Psoas muscle (tissue), 8 donors: ENCODE results near the gene CES3. TPM values are rescaled to one million over a fixed set of nuclear protein-coding genes. Genes with fewer than 3 reads are reported as not detected.

ENCODE experiments used
- ATAC-seq, 4 donors: fragments of 200-7000 bp; cut with Tn5 transposase; one replicate each; pipeline ENCODE4 v1.9.1; 2020; ENCODE audit warnings: moderate library complexity in 3 of 4, mild to moderate bottlenecking in 2 of 4
- DNase-seq, 2 donors: peaks; one replicate each; pipeline ENCODE4 v3.0.0-alpha.2; 2020
- H3K27ac ChIP-seq: fragments of 200-600 bp; one replicate; pipeline ENCODE4 v1.8.0; 2022
- H3K27me3 ChIP-seq, 3 donors: fragments of 200-600 bp in 1 of 3; one replicate each; pipeline versions ENCODE4 v1.6.1 to v1.8.0; 2013 to 2022; ENCODE audit warnings: low read length in 2 of 3, mild to moderate bottlenecking in 2 of 3, moderate library complexity in 1 of 3; ENCODE audit not compliant: insufficient read depth in 3 of 3
- H3K36me3 ChIP-seq, 2 donors: fragments of 200-600 bp in 1 of 2; one replicate each; pipeline versions ENCODE4 v1.6.1 to v1.8.0; 2013 to 2022; ENCODE audit warnings: low read depth in 1 of 2, mild to moderate bottlenecking in 1 of 2, moderate library complexity in 1 of 2; ENCODE audit not compliant: insufficient read depth in 1 of 2
- H3K4me1 ChIP-seq: fragments of 200-600 bp; one replicate; pipeline ENCODE4 v1.8.0; 2022
- H3K4me3 ChIP-seq: fragments of 200-600 bp; one replicate; pipeline ENCODE4 v1.8.0; 2022; ENCODE audit warnings: mild to moderate bottlenecking
- H3K9me3 ChIP-seq: fragments of 200-600 bp; one replicate; pipeline ENCODE4 v1.8.0; 2022
- CTCF ChIP-seq: fragments of 200-600 bp; IDR thresholded peaks from one replicate; pipeline ENCODE4 v1.8.0; 2022; ENCODE audit warnings: antibody characterized with exemption
- WGBS, 3 donors: extraction: QIAGEN DNeasy Blood & Tissue Kit; methylation state at CpG; one replicate each; pipeline versions ENCODE4 v1.1.6 to v1.1.7; 2013; 5-methylcytosine and 5-hydroxymethylcytosine counted together
- intact Hi-C, 2 donors: fragments of 100-400 bp; cut with DNase I; formaldehyde crosslinking; loops; one replicate each; pipeline versions ENCODE4 v1.11.0 to v1.14.2; 2022
- polyA plus RNA-seq, 3 donors: library from polyadenylated mRNA; stranded (reverse); fragments of 200-250 nt; gene quantifications; one replicate each; pipeline ENCODE4 v1.2.3, GENCODE V29; 2013
- total RNA-seq, 4 donors: library from RNA; stranded (reverse); fragmentation: NEBNext Ultra II Directional in 2 of 4; extraction: Animal tissue kit (Norgen Biotek cat#: 25700) in 2 of 4; gene quantifications; one replicate each; pipeline versions ENCODE4 v1.2.1 to v1.2.4, GENCODE V29; 2021 to 2023
- donor health status: healthy with polysubstance abuse.
- donor health status: DM: no; HTN: no; CAD: no; lungs with moderate emphysema.
- donor health status: Bipolar disorder and iron deficiency.
- donor health status: healthy.
- donor health status: DM: yes; HTN: yes; CAD: no.
- donor health status: DM: no; HTN: no; CAD: no.
- donor health status: DM: no; HTN: no; CAD: no.
- donor health status: DM: yes; HTN: yes; CAD: no.

CES3 gene
- total and polyA plus RNA-seq, 7 donors: 0.48 to 15.2 (median 9.7) TPM

- WGBS, 3 donors: 53 to 72% (median 64%) methylated on average over 4 of the region's 4 CpGs
Measured at GRCh38 chr16:67022531-67023214, 61.6 kb downstream of the CES3 start.

GRCh38 chr16:67023689-67024088, 62.6 kb downstream of the CES3 start:
- no peak overlapping the region for H3K27ac ChIP-seq
- 88 to 96% (median 96%) methylated on average over 1 of the region's 1 CpG for WGBS, 3 donors
- DNase-seq: no peak
- H3K36me3 ChIP-seq: no peaks in the 10 kb centered on the region
- no peak for TF ChIP-seq CTCF
- ATAC-seq: no peak
- no peaks in the 10 kb centered on the region for H3K9me3 ChIP-seq
- intact Hi-C loops: no loop called here
- no peak overlapping the region for H3K4me3 ChIP-seq
- no peaks in the 10 kb centered on the region for H3K27me3 ChIP-seq
- H3K4me1 ChIP-seq: peaks cover 5% of the 10 kb centered on the region

More at GRCh38 chr16:67022531-67023214, 61.6 kb downstream of the CES3 start:
- H3K9me3 ChIP-seq: no peaks in the 10 kb centered on the region
- TF ChIP-seq CTCF: no peak
- no peak overlapping the region for H3K27ac ChIP-seq
- no peaks in the 10 kb centered on the region for H3K27me3 ChIP-seq
- H3K36me3 ChIP-seq: no peaks in the 10 kb centered on the region
- no peak for ATAC-seq
- H3K4me3 ChIP-seq: no peak overlapping the region
- H3K4me1 ChIP-seq: no peaks in the 10 kb centered on the region
- DNase-seq: no peak
- intact Hi-C loops: no loop called here

Other genes with a start within 250 kb of the CES3 start
- gene DYNC1LI2, start 209.7 kb upstream of the CES3 start, total RNA-seq: 10 to 100 TPM; 60.4 to 68.7 (median 64.8) TPM
- gene DYNC1LI2, start 209.7 kb upstream of the CES3 start, polyA plus RNA-seq: 10 to 100 TPM; 30.8 to 76.0 (median 38.3) TPM
- gene TERB1, start 159.7 kb upstream of the CES3 start, total RNA-seq: under 1 TPM in 1 of 4 donors, not detected in 3; 0.26 TPM
- gene TERB1, start 159.7 kb upstream of the CES3 start, polyA plus RNA-seq: not detected
- 10 to 100 TPM; 23.8 to 34.4 (median 30.8) TPM for gene NAE1, start 130.3 kb upstream of the CES3 start, total RNA-seq
- 10 to 100 TPM; 22.7 to 46.1 (median 33.0) TPM for gene NAE1, start 130.3 kb upstream of the CES3 start, polyA plus RNA-seq
- not detected for gene CA7, start 116.9 kb upstream of the CES3 start, total RNA-seq
- gene CA7, start 116.9 kb upstream of the CES3 start, polyA plus RNA-seq: under 1 TPM in 1 of 3 donors, not detected in 2; 0.05 TPM
- 1 to 10 TPM; 3.0 to 5.2 (median 4.3) TPM for gene PDP2, start 80.8 kb upstream of the CES3 start, total RNA-seq
- 1 to 10 TPM; 1.0 to 2.5 (median 2.0) TPM for gene PDP2, start 80.8 kb upstream of the CES3 start, polyA plus RNA-seq
- gene CDH16, start 42.4 kb upstream of the CES3 start, total RNA-seq: 1 to 10 TPM in 1 of 4 donors, under 1 TPM in 1, not detected in 2; 0.53 to 3.3 TPM
- gene CDH16, start 42.4 kb upstream of the CES3 start, polyA plus RNA-seq: under 1 TPM; 0.65 to 0.78 (median 0.75) TPM
- gene RRAD, start 35.7 kb upstream of the CES3 start, total RNA-seq: 1,000 to 10,000 TPM in 1 of 4 donors, 100 to 1,000 TPM in 3; 164 to 2,869 (median 749) TPM
- gene RRAD, start 35.7 kb upstream of the CES3 start, polyA plus RNA-seq: 100 to 1,000 TPM; 168 to 304 (median 293) TPM
- 100 to 1,000 TPM; 145 to 346 (median 248) TPM for gene CIAO2B, start 26.9 kb upstream of the CES3 start, total RNA-seq
- 100 to 1,000 TPM; 431 to 818 (median 460) TPM for gene CIAO2B, start 26.9 kb upstream of the CES3 start, polyA plus RNA-seq
- 10 to 100 TPM; 22.7 to 92.8 (median 57.6) TPM for gene CES2, start 25.8 kb upstream of the CES3 start, total RNA-seq
- 10 to 100 TPM; 12.8 to 22.4 (median 21.6) TPM for gene CES2, start 25.8 kb upstream of the CES3 start, polyA plus RNA-seq
- gene CES4A, start 27.3 kb downstream of the CES3 start, total RNA-seq: 10 to 100 TPM in 2 of 4 donors, 1 to 10 TPM in 2; 6.0 to 41.3 (median 10.4) TPM
- 1 to 10 TPM; 4.2 to 5.5 (median 4.4) TPM for gene CES4A, start 27.3 kb downstream of the CES3 start, polyA plus RNA-seq
- 10 to 100 TPM; 32.2 to 66.1 (median 56.7) TPM for gene CBFB, start 67.9 kb downstream of the CES3 start, total RNA-seq
- gene CBFB, start 67.9 kb downstream of the CES3 start, polyA plus RNA-seq: 10 to 100 TPM; 24.3 to 56.3 (median 51.4) TPM
- gene PHAF1, start 148.7 kb downstream of the CES3 start, total RNA-seq: 10 to 100 TPM; 12.2 to 19.5 (median 15.5) TPM
- 10 to 100 TPM; 12.3 to 60.4 (median 12.4) TPM for gene PHAF1, start 148.7 kb downstream of the CES3 start, polyA plus RNA-seq
- gene B3GNT9, start 189.7 kb downstream of the CES3 start, total RNA-seq: 1 to 10 TPM in 3 of 4 donors, under 1 TPM in 1; 0.69 to 4.1 (median 2.3) TPM
- gene B3GNT9, start 189.7 kb downstream of the CES3 start, polyA plus RNA-seq: 1 to 10 TPM in 1 of 3 donors, under 1 TPM in 2; 0.75 to 1.8 (median 0.86) TPM
- 1 to 10 TPM; 3.9 to 6.7 (median 5.9) TPM for gene TRADD, start 198.6 kb downstream of the CES3 start, total RNA-seq
- gene TRADD, start 198.6 kb downstream of the CES3 start, polyA plus RNA-seq: 10 to 100 TPM in 2 of 3 donors, 1 to 10 TPM in 1; 7.4 to 14.2 (median 10.7) TPM
- gene FBXL8, start 198.7 kb downstream of the CES3 start, total RNA-seq: 1 to 10 TPM; 4.5 to 8.6 (median 5.9) TPM
- 1 to 10 TPM; 5.1 to 8.0 (median 5.9) TPM for gene FBXL8, start 198.7 kb downstream of the CES3 start, polyA plus RNA-seq
- 10 to 100 TPM; 44.3 to 97.3 (median 57.6) TPM for gene HSF4, start 203.5 kb downstream of the CES3 start, total RNA-seq
- gene HSF4, start 203.5 kb downstream of the CES3 start, polyA plus RNA-seq: 10 to 100 TPM; 15.1 to 47.8 (median 47.4) TPM
- 100 to 1,000 TPM in 2 of 4 donors, 10 to 100 TPM in 2; 53.6 to 114 (median 88.0) TPM for gene NOL3, start 209.3 kb downstream of the CES3 start, total RNA-seq
- 100 to 1,000 TPM in 1 of 3 donors, 10 to 100 TPM in 2; 90.6 to 133 (median 93.9) TPM for gene NOL3, start 209.3 kb downstream of the CES3 start, polyA plus RNA-seq
- gene MATCAP1, start 222.7 kb downstream of the CES3 start, total RNA-seq: 1 to 10 TPM; 5.9 to 8.0 (median 6.6) TPM
- 1 to 10 TPM; 4.2 to 9.7 (median 4.5) TPM for gene MATCAP1, start 222.7 kb downstream of the CES3 start, polyA plus RNA-seq
- gene EXOC3L1, start 228.9 kb downstream of the CES3 start, total RNA-seq: 1 to 10 TPM in 3 of 4 donors, under 1 TPM in 1; 0.91 to 1.9 (median 1.2) TPM
- gene EXOC3L1, start 228.9 kb downstream of the CES3 start, polyA plus RNA-seq: 1 to 10 TPM in 1 of 3 donors, under 1 TPM in 2; 0.84 to 3.4 (median 0.97) TPM
- gene E2F4, start 230.9 kb downstream of the CES3 start, total RNA-seq: 10 to 100 TPM; 22.6 to 56.2 (median 45.9) TPM
- 100 to 1,000 TPM in 1 of 3 donors, 10 to 100 TPM in 2; 45.0 to 106 (median 67.3) TPM for gene E2F4, start 230.9 kb downstream of the CES3 start, polyA plus RNA-seq
- under 1 TPM; 0.26 to 0.79 (median 0.42) TPM for gene ELMO3, start 237.9 kb downstream of the CES3 start, total RNA-seq
- gene ELMO3, start 237.9 kb downstream of the CES3 start, polyA plus RNA-seq: under 1 TPM; 0.35 to 0.82 (median 0.53) TPM